ENCODE measurements around the gene MAST4.

- TF ChIP-seq POLR2AphosphoS5 (IDR thresholded peaks at IDR 0.05; ENCODE audit: borderline replicate concordance, low read depth, low read length): no peak
- TF ChIP-seq EZH2 (IDR thresholded peaks at IDR 0.05): no peak
Measured at GRCh38 chr5:67190861-67191260, 594.7 kb downstream of the MAST4 start.

Measured in SK-N-MC (cell line).